ENCODE results near the gene BCL6B.
A peak's percentile ranks its signal among the peaks of the same experiment; 100 is the strongest.

Gene BCL6B

DNA sequence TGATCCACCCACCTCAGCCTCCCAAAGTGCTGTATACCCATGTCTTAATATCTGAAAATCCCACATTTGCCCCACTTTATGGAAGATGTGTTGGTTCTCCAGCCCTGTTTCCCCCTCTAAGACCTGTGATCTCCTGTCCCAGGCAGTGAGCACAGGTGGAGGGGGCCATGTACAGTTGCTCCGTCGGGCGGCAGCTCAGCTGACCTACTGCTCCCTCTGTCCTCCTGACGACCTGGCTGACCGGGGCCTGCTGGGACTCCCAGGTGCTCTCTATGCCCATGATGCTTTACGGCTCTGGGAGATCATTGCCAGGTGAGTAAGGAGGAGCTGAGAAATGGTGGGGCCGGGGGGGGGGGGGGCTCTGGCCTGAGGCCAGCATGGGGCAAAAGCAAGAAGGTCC is 17.1 kb upstream of the BCL6B start:
- Histone ChIP-seq H3K4me2 (ENCODE audit: low read length) (no peak overlapping the region), H3K4me3 (ENCODE audit: low read length) (no peak overlapping the region), H3K36me3 (ENCODE audit: control insufficient read depth, low read length) (peaks cover 35% of the 10 kb centered on the region), H3K79me2 (ENCODE audit: control insufficient read depth, low read length) (peaks cover 34% of the 10 kb centered on the region), H3K4me1 (ENCODE audit: control insufficient read depth, low read length) (peaks cover 8% of the 10 kb centered on the region), H3K27ac (ENCODE audit: low read depth, low read length) (no peak overlapping the region), H4K20me1 (ENCODE audit: control insufficient read depth, insufficient read depth, low read depth, low read length) (peaks cover 5% of the 10 kb centered on the region; the same call in 1 of the 2 replicates), H3K9me3 (ENCODE audit: control insufficient read depth, insufficient read depth, low read length) (no peaks in the 10 kb centered on the region), H3K9me2 (replicated peaks; ENCODE audit: control insufficient read depth, low read length) (no peaks in the 10 kb centered on the region), H3F3A (ENCODE audit: control insufficient read depth, insufficient read depth) (peaks cover 4% of the 10 kb centered on the region), H3K27me3 (ENCODE audit: control insufficient read depth, low read length) (no peaks in the 10 kb centered on the region)
- no peak for TF ChIP-seq CTCF (IDR thresholded peaks at IDR 0.05; ENCODE audit: low read depth, low read length, poor library complexity, severe bottlenecking)
- no peak for TF ChIP-seq EZH2phosphoT487 (IDR thresholded peaks at IDR 0.05; ENCODE audit: borderline replicate concordance, low read length)

- Histone ChIP-seq H3K4me3 (ENCODE audit: low read length) (no peak overlapping the region), H3K79me2 (ENCODE audit: control insufficient read depth, low read length) (peaks cover 48% of the 10 kb centered on the region), H3K4me1 (ENCODE audit: control insufficient read depth, low read length) (peaks cover 17% of the 10 kb centered on the region), H3K27me3 (ENCODE audit: control insufficient read depth, low read length) (no peaks in the 10 kb centered on the region), H3K36me3 (ENCODE audit: control insufficient read depth, low read length) (peaks cover 23% of the 10 kb centered on the region), H3K9me2 (replicated peaks; ENCODE audit: control insufficient read depth, low read length) (no peaks in the 10 kb centered on the region), H4K20me1 (ENCODE audit: control insufficient read depth, insufficient read depth, low read depth, low read length) (peaks cover 5% of the 10 kb centered on the region; the same call in 1 of the 2 replicates), H3K4me2 (ENCODE audit: low read length) (no peak overlapping the region), H3K9me3 (ENCODE audit: control insufficient read depth, insufficient read depth, low read length) (no peaks in the 10 kb centered on the region), H3F3A (ENCODE audit: control insufficient read depth, insufficient read depth) (peaks cover 4% of the 10 kb centered on the region), H3K27ac (ENCODE audit: low read depth, low read length) (no peak overlapping the region)
- TF ChIP-seq EZH2phosphoT487 (IDR thresholded peaks at IDR 0.05; ENCODE audit: borderline replicate concordance, low read length) (no peak), CTCF (IDR thresholded peaks at IDR 0.05; ENCODE audit: low read depth, low read length, poor library complexity, severe bottlenecking) (no peak)
These were observed 15.7 kb upstream of the BCL6B start for GRCh38 chr17:7007143-7007542.

- no peaks in the 10 kb centered on the region for H3K9me2 ChIP-seq (replicated peaks; ENCODE audit: control insufficient read depth, low read length)
- peaks cover 11% of the 10 kb centered on the region for H3F3A ChIP-seq (ENCODE audit: control insufficient read depth, insufficient read depth)
- H3K9me3 ChIP-seq (ENCODE audit: control insufficient read depth, insufficient read depth, low read length) = no peaks in the 10 kb centered on the region
- peaks cover 20% of the 10 kb centered on the region for H3K4me1 ChIP-seq (ENCODE audit: control insufficient read depth, low read length)
- peaks cover 22% of the 10 kb centered on the region for H3K36me3 ChIP-seq (ENCODE audit: control insufficient read depth, low read length)
- no peak overlapping the region for H3K27ac ChIP-seq (ENCODE audit: low read depth, low read length)
- H3K4me2 ChIP-seq (ENCODE audit: low read length) = peak overlapping the region; percentile 84
- H4K20me1 ChIP-seq (ENCODE audit: control insufficient read depth, insufficient read depth, low read depth, low read length) = no peaks in the 10 kb centered on the region
- H3K27me3 ChIP-seq (ENCODE audit: control insufficient read depth, low read length) = no peaks in the 10 kb centered on the region
- no peak for TF ChIP-seq EZH2phosphoT487 (IDR thresholded peaks at IDR 0.05; ENCODE audit: borderline replicate concordance, low read length)
- no peak for TF ChIP-seq CTCF (IDR thresholded peaks at IDR 0.05; ENCODE audit: low read depth, low read length, poor library complexity, severe bottlenecking)
- H3K79me2 ChIP-seq (ENCODE audit: control insufficient read depth, low read length) = peaks cover 62% of the 10 kb centered on the region
- peak overlapping the region; percentile 82; the same call in 1 of the 2 replicates for H3K4me3 ChIP-seq (ENCODE audit: low read length)
These were observed 12.3 kb upstream of the BCL6B start for GRCh38 chr17:7010523-7010922.

Data from DOHH2 (cell line).